Inflammatory macrophage treated with lipopolysaccharide for 4 hours (primary cell): ENCODE data around the gene NTNG2.

ENCODE experiments used
- DNase-seq: peaks from one replicate; pipeline ENCODE4 v3.0.0-alpha.2; 2020

The NTNG2 gene

GRCh38 chr9:132175431-132175830 lies 13.6 kb downstream of the NTNG2 start:
- no peak for DNase-seq

GRCh38 chr9:132176338-132176737 lies 14.5 kb downstream of the NTNG2 start:
- DNase-seq, result no peak

GRCh38 chr9:132181796-132182313 lies 20.0 kb downstream of the NTNG2 start:
- no peak for DNase-seq

- DNase-seq, result no peak
Measured at GRCh38 chr9:132182314-132183091, 20.6 kb downstream of the NTNG2 start.

GRCh38 chr9:132183134-132183533 lies 21.3 kb downstream of the NTNG2 start:
- DNase-seq, result no peak

GRCh38 chr9:132183715-132184114 lies 21.9 kb downstream of the NTNG2 start:
- no peak for DNase-seq

- DNase-seq, result no peak
Measured at GRCh38 chr9:132184124-132184523, 22.3 kb downstream of the NTNG2 start.

GRCh38 chr9:132185073-132186009 lies 23.5 kb downstream of the NTNG2 start:
- DNase-seq, result no peak

- DNase-seq, result no peak
Measured at GRCh38 chr9:132187121-132187620, 25.3 kb downstream of the NTNG2 start.

- no peak for DNase-seq
Measured at GRCh38 chr9:132190966-132191365, 29.1 kb downstream of the NTNG2 start.

- DNase-seq, result no peak
Measured at GRCh38 chr9:132192728-132193127, 30.9 kb downstream of the NTNG2 start.

GRCh38 chr9:132193227-132194124 lies 31.6 kb downstream of the NTNG2 start:
- DNase-seq, result no peak

- no peak for DNase-seq
Measured at GRCh38 chr9:132194508-132194907, 32.6 kb downstream of the NTNG2 start.

GRCh38 chr9:132197315-132197714 lies 35.5 kb downstream of the NTNG2 start:
- no peak for DNase-seq

GRCh38 chr9:132197856-132198550 lies 36.1 kb downstream of the NTNG2 start:
- no peak for DNase-seq

- DNase-seq, result no peak
Measured at GRCh38 chr9:132199056-132199455, 37.2 kb downstream of the NTNG2 start.

- no peak for DNase-seq
Measured at GRCh38 chr9:132200706-132201105, 38.8 kb downstream of the NTNG2 start.

GRCh38 chr9:132201139-132201538 lies 39.3 kb downstream of the NTNG2 start:
- no peak for DNase-seq

- DNase-seq, result no peak
Measured at GRCh38 chr9:132201780-132202703, 40.2 kb downstream of the NTNG2 start.

GRCh38 chr9:132204883-132205282 lies 43.0 kb downstream of the NTNG2 start:
- no peak for DNase-seq

- no peak for DNase-seq
Measured at GRCh38 chr9:132207215-132207614, 45.4 kb downstream of the NTNG2 start.
